Right lobe of liver (tissue), 6 donors: Measurements from ENCODE around the gene DNAH1. TPM values are rescaled to one million over a fixed set of nuclear protein-coding genes. Genes with fewer than 3 reads are reported as not detected.

Experiments used
- ATAC-seq, 4 donors: fragments of 200-7000 bp; cut with Tn5 transposase; one replicate each; pipeline ENCODE4 v1.9.1; 2020; ENCODE audit warnings: mild to moderate bottlenecking in 4 of 4, moderate library complexity in 4 of 4
- DNase-seq, 3 donors: peaks; one replicate each; pipeline ENCODE4 v3.0.0-alpha.2; 2020
- H3K27ac ChIP-seq, 3 donors: fragments of 200-600 bp; one replicate each; pipeline ENCODE4 v1.8.0; 2022
- H3K27me3 ChIP-seq, 2 donors: fragments of 200-600 bp; one replicate each; pipeline ENCODE4 v1.8.0; 2022
- H3K36me3 ChIP-seq, 4 donors: fragments of 200-600 bp; sonication (generic) in 1 of 4; one replicate each; pipeline versions ENCODE4 v1.5.1 to v1.8.0; 2017 to 2022; ENCODE audit warnings: control low read depth in 1 of 4
- H3K4me1 ChIP-seq, 4 donors: fragments of 200-600 bp; sonication (generic) in 1 of 4; one replicate each; pipeline versions ENCODE4 v1.5.1 to v1.8.0; 2017 to 2022; ENCODE audit warnings: control low read depth in 1 of 4
- H3K4me3 ChIP-seq, 3 donors: fragments of 200-600 bp; one replicate each; pipeline ENCODE4 v1.8.0; 2022
- H3K9me3 ChIP-seq, 4 donors: fragments of 200-600 bp; sonication (generic) in 1 of 4; one replicate each; pipeline versions ENCODE4 v1.5.1 to v1.8.0; 2017 to 2022; ENCODE audit warnings: control low read depth in 1 of 4
- CTCF ChIP-seq, 4 donors: fragments of 200-600 bp in 3 of 4; fragments of 450-650 bp in 1 of 4; IDR thresholded peaks; one replicate each; pipeline versions ENCODE4 v1.5.1 to v1.8.0; 2016 to 2022; ENCODE audit warnings: antibody characterized with exemption in 4 of 4, mild to moderate bottlenecking in 2 of 4
- POLR2A ChIP-seq: fragments of 450-650 bp; IDR thresholded peaks from one replicate; pipeline ENCODE4 v1.6.1; 2017; ENCODE audit warnings: antibody characterized with exemption, mild to moderate bottlenecking
- WGBS: methylation state at CpG from one replicate; pipeline ENCODE4 v1.1.6; 2018; ENCODE audit warnings: low coverage, low lambda C conversion rate; ENCODE audit not compliant: insufficient coverage; ENCODE audit errors: missing lambda C conversion rate; 5-methylcytosine and 5-hydroxymethylcytosine counted together
- intact Hi-C, 2 donors: fragments of 100-400 bp; cut with DNase I; formaldehyde crosslinking; loops; one replicate each; pipeline versions ENCODE4 v1.11.2 to v1.14.1; 2022
- total RNA-seq, 6 experiments: library from RNA; depleted of rRNA in 2 of 6; stranded (reverse); fragments of >200 nt in 2 of 6; fragmentation: NEBNext Ultra II Directional in 3 of 6; extraction: Animal tissue kit (Norgen Biotek cat#: 25700) in 3 of 6; gene quantifications; one replicate each; pipeline versions ENCODE4 v1.1.0 to v1.2.4, GENCODE V29; 2016 to 2023
- donor health status: DM: no; HTN: yes; CAD: no.
- donor health status: DM: no; HTN: no; CAD: no.
- donor health status: DM: no; HTN: no; CAD: no.
- donor health status: DM: no; HTN: yes; CAD: no.
- donor health status: DM: no; HTN: yes; CAD: no.

The DNAH1 gene
- total RNA-seq, 6 experiments from 2014 or later, result 1.6 to 11.2 (median 8.1) TPM

DNA sequence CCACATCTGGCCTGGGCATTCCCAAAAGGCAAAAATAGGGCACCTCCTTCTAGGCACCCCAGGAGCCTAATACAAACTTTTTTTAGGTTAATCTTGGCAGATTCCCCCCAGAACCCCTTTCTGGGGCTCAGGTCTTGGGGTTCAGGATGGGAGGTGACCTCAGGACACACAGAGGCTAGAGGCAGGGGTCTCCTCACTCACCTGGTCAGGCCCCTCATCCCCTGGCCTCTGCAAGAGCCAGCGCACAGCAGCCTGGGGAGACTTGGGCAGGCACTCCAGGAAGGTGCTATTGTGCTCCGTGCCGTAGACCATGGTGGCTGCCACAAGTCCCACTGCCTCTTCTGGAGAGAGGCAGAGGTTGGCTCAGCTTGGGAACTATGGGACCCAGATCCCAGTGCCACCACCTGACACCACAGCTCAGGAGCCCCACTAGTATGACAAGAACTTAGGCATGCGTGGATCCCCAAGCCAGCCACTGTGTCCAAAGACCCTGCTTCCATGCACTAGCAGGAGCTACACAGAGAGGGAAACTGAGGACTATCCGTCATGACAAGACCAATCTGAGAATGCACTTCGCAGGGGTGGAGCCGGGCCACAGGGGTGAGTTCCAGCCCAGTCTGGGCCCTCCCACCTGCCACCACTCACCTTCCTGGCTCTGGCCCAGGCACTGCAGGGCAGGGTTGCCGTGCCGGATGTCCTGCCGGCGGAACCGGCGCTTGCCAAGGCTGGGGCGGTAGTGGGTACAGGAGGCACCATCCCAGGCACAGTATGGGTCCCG is 121.4 kb downstream of the DNAH1 start:
- Histone ChIP-seq H3K9me3 (no peaks in the 10 kb centered on the region), H3K36me3 (no peaks in the 10 kb centered on the region), H3K27ac (no peak overlapping the region), H3K4me3 (no peak overlapping the region), H3K4me1 (no peaks in the 10 kb centered on the region), H3K27me3 (no peaks in the 10 kb centered on the region)
- TF ChIP-seq CTCF (IDR thresholded peaks at IDR 0.05), result no peak
- TF ChIP-seq POLR2A, result no peak
- DNase-seq, result peak in 2 of 3 donors; percentile 44 to 47
- WGBS, result 100% methylated on average over 2 of the region's 15 CpGs
- intact Hi-C loops, result no loop called here
- ATAC-seq, result peak in 1 of 4 donors; percentile 4

- ATAC-seq, result peak in 1 of 4 donors; percentile 13
- Histone ChIP-seq H3K4me3 (no peak overlapping the region), H3K27me3 (no peaks in the 10 kb centered on the region), H3K36me3 (no peaks in the 10 kb centered on the region), H3K27ac (no peak overlapping the region), H3K4me1 (no peaks in the 10 kb centered on the region), H3K9me3 (no peaks in the 10 kb centered on the region)
- intact Hi-C loops, result no loop called here
- no CpG with 5 or more reads among the region's 6 CpGs for WGBS
- TF ChIP-seq POLR2A, result no peak
- no peak for TF ChIP-seq CTCF (IDR thresholded peaks at IDR 0.05)
- no peak for DNase-seq
These were observed 121.9 kb downstream of the DNAH1 start for GRCh38 chr3:52438104-52438376.

DNA sequence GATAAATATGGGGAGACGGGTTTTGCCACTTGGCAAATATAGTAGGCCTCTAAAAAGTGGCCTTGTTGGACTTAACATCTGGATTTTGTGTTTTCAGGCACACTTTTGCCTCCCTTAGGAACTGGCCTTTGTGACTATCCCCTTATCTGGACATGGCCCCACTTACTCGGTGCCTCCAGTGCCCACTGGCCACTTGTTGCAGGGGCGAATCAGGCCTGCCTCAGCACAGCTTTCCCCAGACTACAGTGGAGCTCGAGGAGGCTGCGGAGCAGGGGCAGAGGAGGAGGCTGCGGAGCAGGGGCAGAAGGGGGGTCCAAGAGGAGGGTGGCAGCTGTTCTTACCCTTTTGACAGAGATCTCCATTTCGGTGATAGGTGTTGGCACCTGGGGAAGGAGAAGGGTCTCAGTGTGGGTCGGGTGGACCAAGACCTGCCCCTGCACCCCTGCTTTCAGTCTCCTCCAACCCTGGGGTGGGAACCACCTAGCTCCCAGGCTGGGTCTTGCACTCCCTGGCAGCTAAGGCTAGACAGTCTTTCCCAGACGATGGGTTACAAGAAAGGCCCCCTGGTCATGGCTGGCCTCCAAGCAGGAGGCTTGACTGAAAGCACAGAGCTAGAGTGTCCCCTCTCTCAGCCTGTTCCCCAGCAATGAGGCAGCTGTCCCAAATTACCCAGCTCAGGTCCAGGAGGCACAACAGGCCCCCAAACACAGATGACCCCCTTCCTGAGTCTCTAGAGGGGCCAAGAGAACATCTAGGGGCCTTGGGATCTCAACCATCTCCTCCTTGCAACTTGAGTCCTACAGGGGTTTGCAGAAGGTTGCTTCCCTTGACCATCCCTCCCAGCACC is 122.7 kb downstream of the DNAH1 start:
- Histone ChIP-seq H3K27me3 (no peaks in the 10 kb centered on the region), H3K4me3 (no peak overlapping the region), H3K36me3 (no peaks in the 10 kb centered on the region), H3K9me3 (no peaks in the 10 kb centered on the region), H3K4me1 (no peaks in the 10 kb centered on the region), H3K27ac (no peak overlapping the region)
- DNase-seq (no peak), ATAC-seq (no peak)
- intact Hi-C loops, result no loop called here
- 87% methylated on average over 5 of the region's 9 CpGs for WGBS
- TF ChIP-seq POLR2A (no peak), CTCF (IDR thresholded peaks at IDR 0.05) (no peak)

DNA sequence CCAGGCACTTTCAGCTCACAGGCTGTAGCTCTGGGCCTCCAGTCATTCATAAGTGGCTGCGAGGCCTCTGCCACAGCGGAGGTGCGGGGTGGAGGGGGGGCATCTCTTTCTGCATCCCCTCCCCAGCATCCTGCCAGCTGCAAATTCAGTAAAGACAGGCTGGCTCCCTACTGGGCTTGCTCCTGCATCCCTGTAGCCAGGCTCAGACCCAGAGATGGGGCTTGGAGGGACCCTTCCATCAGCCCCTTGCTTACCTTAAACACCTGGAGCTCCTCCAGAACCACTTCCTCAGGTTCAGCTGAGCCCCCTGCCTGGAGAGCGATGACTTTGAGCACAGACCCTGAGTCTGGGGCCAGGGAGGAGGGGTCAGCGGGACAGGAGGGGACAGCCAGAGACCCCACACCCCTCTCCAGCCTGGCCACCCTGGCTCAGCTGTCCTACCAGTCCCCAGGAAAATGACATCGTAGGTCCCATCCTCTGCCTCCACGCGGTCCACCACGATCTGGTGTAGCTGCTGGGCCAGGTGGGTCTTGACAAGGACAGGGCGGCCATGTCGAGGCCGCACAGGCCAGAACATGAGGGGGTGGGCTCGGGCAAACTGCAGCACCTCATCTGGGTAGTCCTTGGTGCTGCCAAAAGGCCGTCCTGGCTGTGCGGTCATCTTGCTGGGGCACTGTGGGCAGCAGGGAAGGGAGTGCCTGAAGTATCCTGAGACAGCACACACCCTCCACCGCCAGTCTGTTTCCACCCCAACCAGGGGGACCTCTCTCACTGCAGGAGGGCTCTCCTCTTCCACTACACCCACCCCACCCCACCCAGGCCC is 123.5 kb downstream of the DNAH1 start:
- peak in 1 of 3 donors; percentile 38 for DNase-seq
- intact Hi-C loops, result no loop called here
- Histone ChIP-seq H3K4me1 (no peaks in the 10 kb centered on the region), H3K27me3 (no peaks in the 10 kb centered on the region), H3K9me3 (no peaks in the 10 kb centered on the region), H3K27ac (no peak overlapping the region), H3K4me3 (no peak overlapping the region), H3K36me3 (no peaks in the 10 kb centered on the region)
- TF ChIP-seq POLR2A (no peak), CTCF (IDR thresholded peaks at IDR 0.05) (no peak)
- no peak for ATAC-seq
- WGBS, result 71% methylated on average over 4 of the region's 16 CpGs
